ENCODE data around the gene KIRREL1.

Gene KIRREL1

DNA sequence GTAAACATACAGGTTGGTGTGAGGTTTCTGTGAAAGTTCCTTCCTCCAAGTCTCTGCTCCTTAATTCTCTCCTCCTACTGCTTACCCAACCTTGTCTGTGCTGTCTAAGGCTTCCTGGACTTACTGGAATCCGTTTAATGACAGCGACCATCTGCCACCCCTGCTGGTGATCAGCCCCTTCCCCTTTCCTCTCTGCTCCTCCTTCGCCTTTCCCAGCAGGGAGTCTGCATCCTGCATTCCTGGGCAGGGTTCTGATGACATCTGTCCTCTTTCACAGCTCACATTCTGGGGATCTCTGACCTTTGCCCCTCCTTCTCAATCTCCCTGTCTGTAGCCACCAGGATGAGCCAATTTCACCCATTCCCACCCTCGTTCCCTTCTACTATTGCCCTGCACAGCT, 66.5 kb downstream of the KIRREL1 start:
- CTCF ChIA-PET: interaction anchor here (0.9 kb wide), 1 partner anchor 10 kb away, joined by 3 read pairs; no protein-coding TSS in a partner anchor
- TF ChIP-seq, protein P1, sequence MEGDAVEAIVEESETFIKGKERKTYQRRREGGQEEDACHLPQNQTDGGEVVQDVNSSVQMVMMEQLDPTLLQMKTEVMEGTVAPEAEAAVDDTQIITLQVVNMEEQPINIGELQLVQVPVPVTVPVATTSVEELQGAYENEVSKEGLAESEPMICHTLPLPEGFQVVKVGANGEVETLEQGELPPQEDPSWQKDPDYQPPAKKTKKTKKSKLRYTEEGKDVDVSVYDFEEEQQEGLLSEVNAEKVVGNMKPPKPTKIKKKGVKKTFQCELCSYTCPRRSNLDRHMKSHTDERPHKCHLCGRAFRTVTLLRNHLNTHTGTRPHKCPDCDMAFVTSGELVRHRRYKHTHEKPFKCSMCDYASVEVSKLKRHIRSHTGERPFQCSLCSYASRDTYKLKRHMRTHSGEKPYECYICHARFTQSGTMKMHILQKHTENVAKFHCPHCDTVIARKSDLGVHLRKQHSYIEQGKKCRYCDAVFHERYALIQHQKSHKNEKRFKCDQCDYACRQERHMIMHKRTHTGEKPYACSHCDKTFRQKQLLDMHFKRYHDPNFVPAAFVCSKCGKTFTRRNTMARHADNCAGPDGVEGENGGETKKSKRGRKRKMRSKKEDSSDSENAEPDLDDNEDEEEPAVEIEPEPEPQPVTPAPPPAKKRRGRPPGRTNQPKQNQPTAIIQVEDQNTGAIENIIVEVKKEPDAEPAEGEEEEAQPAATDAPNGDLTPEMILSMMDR (IDR thresholded peaks at IDR 0.05; ENCODE audit: control extremely low read depth, extremely low read depth, low read depth, missing control alignments): no peak
- POLR2A ChIA-PET: no interaction called here
- no peak for DNase-seq (ENCODE audit: extremely low spot score)

DNA sequence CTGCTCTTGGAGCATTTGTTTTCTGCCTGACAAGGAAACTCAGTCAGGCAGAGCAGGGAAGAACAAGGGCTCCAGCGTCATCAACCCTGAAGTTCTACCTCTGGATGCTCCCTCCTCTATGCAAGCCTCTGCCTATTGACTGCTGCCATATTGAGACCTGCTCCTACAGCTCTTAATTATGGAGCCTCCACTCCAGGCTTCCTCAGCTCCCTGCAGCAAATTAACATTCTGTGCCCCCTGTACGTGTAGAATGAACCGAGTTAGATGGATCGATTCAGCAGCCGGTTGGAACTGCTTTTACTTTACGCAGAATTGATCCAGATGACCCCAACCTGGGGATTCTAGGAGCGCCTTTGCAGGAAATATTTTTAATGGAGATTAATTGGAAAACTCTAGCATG, 68.7 kb downstream of the KIRREL1 start:
- ChIA-PET POLR2A (no interaction called here), CTCF (no interaction called here)
- TF ChIP-seq, protein P1 (IDR thresholded peaks at IDR 0.05; ENCODE audit: control extremely low read depth, extremely low read depth, low read depth, missing control alignments): no peak
- DNase-seq (ENCODE audit: extremely low spot score): no peak

DNA sequence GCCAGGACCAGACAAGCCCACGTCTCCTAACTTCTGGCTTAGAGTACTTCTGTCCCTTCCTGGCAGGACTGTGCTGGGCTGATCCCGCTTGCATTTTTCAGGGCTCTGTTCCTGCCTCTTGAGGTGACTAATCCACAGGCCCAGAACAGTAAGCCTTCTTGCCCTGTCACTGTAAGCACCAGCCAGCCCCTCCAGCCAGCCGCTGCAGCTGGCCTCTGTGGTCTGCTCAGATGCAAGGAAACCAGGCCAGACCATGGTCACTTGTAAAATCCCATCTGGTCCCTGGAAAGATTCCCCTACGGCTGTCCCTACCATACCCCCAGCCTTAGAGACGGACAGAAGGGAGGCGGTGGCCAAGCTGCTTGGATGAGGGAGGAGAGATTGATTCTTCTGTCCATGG, 74.2 kb downstream of the KIRREL1 start:
- POLR2A ChIA-PET: no interaction called here
- TF ChIP-seq, protein P1 (IDR thresholded peaks at IDR 0.05; ENCODE audit: control extremely low read depth, extremely low read depth, low read depth, missing control alignments): no peak
- no peak for DNase-seq (ENCODE audit: extremely low spot score)
- CTCF ChIA-PET: interaction anchor here (1.3 kb wide), 1 partner anchor 9 kb away, joined by 3 read pairs; no protein-coding TSS in a partner anchor

GRCh38 chr1:158068918-158069317, 75.5 kb downstream of the KIRREL1 start:
- ChIA-PET CTCF (no interaction called here), POLR2A (no interaction called here)
- no peak for DNase-seq (ENCODE audit: extremely low spot score)
- TF ChIP-seq, protein P1 (IDR thresholded peaks at IDR 0.05; ENCODE audit: control extremely low read depth, extremely low read depth, low read depth, missing control alignments): no peak

DNA sequence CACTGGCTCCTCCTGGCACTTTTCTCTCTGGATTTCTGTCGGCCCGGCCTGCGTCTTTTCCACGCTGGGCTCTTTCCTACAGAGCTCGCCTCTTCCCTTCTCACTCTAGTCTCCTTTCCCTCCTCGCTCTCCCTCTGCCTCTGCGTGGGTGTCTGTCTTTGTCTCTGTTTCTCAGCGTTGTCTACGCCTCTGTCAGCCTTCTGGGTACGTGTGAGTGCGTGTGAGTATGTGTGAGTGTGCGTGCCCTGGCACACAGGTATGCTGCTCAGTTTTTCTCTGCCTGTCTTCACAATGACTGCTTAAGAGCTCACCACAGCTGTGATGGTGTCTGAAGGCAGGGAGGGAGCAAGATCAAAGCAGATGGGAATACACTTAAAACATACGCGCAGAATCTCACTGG, 77.7 kb downstream of the KIRREL1 start:
- ChIA-PET POLR2A (no interaction called here), CTCF (no interaction called here)
- no peak for DNase-seq (ENCODE audit: extremely low spot score)
- TF ChIP-seq, protein P1 (IDR thresholded peaks at IDR 0.05; ENCODE audit: control extremely low read depth, extremely low read depth, low read depth, missing control alignments): no peak

DNA sequence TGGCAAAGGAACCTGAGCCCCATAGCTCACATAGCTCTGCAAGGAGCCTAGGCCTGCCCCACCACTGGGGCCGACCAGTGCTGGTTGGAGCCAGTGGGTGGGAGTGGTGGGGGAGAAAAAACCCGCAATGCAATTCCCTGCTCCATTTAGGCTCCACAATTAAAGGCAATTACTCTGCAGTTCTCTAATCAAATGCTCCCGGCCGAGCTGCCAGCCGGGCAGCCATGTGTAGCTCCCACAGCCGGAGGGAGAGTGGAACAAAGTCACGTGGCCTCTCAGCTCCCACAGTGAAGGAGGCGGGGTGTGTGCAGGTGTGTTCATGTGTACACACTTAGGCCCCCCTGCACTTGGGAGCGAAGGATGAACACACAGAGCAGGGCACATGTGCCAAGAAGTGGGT, 81.6 kb downstream of the KIRREL1 start:
- DNase-seq (ENCODE audit: extremely low spot score): no peak
- CTCF ChIA-PET: interaction anchor here (1.2 to 1.7 kb wide), 4 partner anchors 12 to 879 kb away, joined by 3 to 6 read pairs (median 4); no protein-coding TSS in a partner anchor
- POLR2A ChIA-PET: no interaction called here
- TF ChIP-seq, protein P1 (IDR thresholded peaks at IDR 0.05; ENCODE audit: control extremely low read depth, extremely low read depth, low read depth, missing control alignments): no peak

GRCh38 chr1:158076441-158076840, 83.0 kb downstream of the KIRREL1 start:
- ChIA-PET POLR2A (no interaction called here), CTCF (interaction anchor here (1.1 to 1.7 kb wide), 7 partner anchors 9 to 881 kb away, joined by 3 to 6 read pairs (median 4); no protein-coding TSS in a partner anchor)
- no peak for DNase-seq (ENCODE audit: extremely low spot score)
- TF ChIP-seq, protein P1 (IDR thresholded peaks at IDR 0.05; ENCODE audit: control extremely low read depth, extremely low read depth, low read depth, missing control alignments): no peak
